GM18951 (cell line): ENCODE results near the gene FAM162A.

Source experiments
- POLR2A ChIP-seq: IDR thresholded peaks from 4 replicates; pipeline ENCODE4 v1.6.1; 2011; ENCODE audit warnings: mild to moderate bottlenecking; ENCODE audit not compliant: insufficient read length, insufficient read depth; ENCODE audit errors: extremely low read depth
- in situ Hi-C: fragments of 300-500 bp; cut with MboI; formaldehyde crosslinking; loops from one replicate; pipeline ENCODE4 v1.12.0; 2022; ENCODE audit warnings: low sequenced_read_pairs, mixed read lengths, inconsistent platforms; ENCODE audit not compliant: unreplicated experiment

The FAM162A gene

GRCh38 chr3:122383771-122384697, at the start of gene FAM162A:
Gene FAM162A, plus strand, starts transcription at chr3:122384182. Its CDS starts 84 bp downstream, at chr3:122384266.
- peak; percentile 93 for TF ChIP-seq POLR2A
- in situ Hi-C loops: no loop called here

- TF ChIP-seq POLR2A: no peak
- in situ Hi-C loops: no loop called here
Measured at GRCh38 chr3:122342803-122343202, 41.2 kb upstream of the FAM162A start.

GRCh38 chr3:122343654-122344053, 40.3 kb upstream of the FAM162A start:
- no peak for TF ChIP-seq POLR2A
- in situ Hi-C loops: no loop called here

- no peak for TF ChIP-seq POLR2A
- in situ Hi-C loops: no loop called here
Measured at GRCh38 chr3:122349171-122349570, 34.8 kb upstream of the FAM162A start.

GRCh38 chr3:122350814-122351418, 33.1 kb upstream of the FAM162A start:
- no peak for TF ChIP-seq POLR2A
- in situ Hi-C loops: no loop called here

GRCh38 chr3:122351612-122352011, 32.4 kb upstream of the FAM162A start:
- no peak for TF ChIP-seq POLR2A
- in situ Hi-C loops: no loop called here

- in situ Hi-C loops: no loop called here
- TF ChIP-seq POLR2A: no peak
Measured at GRCh38 chr3:122353215-122353614, 30.8 kb upstream of the FAM162A start.

- in situ Hi-C loops: no loop called here
- TF ChIP-seq POLR2A: no peak
Measured at GRCh38 chr3:122353893-122354401, 30.0 kb upstream of the FAM162A start.

- no peak for TF ChIP-seq POLR2A
- in situ Hi-C loops: no loop called here
Measured at GRCh38 chr3:122355612-122356011, 28.4 kb upstream of the FAM162A start.

- in situ Hi-C loops: no loop called here
- no peak for TF ChIP-seq POLR2A
Measured at GRCh38 chr3:122356402-122356801, 27.6 kb upstream of the FAM162A start.

- TF ChIP-seq POLR2A: no peak
- in situ Hi-C loops: no loop called here
Measured at GRCh38 chr3:122357828-122358702, 25.9 kb upstream of the FAM162A start.

GRCh38 chr3:122358703-122359032, 25.3 kb upstream of the FAM162A start:
- TF ChIP-seq POLR2A: no peak
- in situ Hi-C loops: no loop called here

GRCh38 chr3:122362026-122362425, 22.0 kb upstream of the FAM162A start:
- in situ Hi-C loops: no loop called here
- TF ChIP-seq POLR2A: no peak
